ENCODE data around the gene CAAP1.

- no peak for TF ChIP-seq CTCF (conservative IDR thresholded peaks at IDR 0.05; ENCODE audit: low read depth, low read length)
- TF ChIP-seq EZH2phosphoT487 (IDR thresholded peaks at IDR 0.05; ENCODE audit: borderline replicate concordance, low read length) = no peak
- TF ChIP-seq EZH2 (IDR thresholded peaks at IDR 0.05; ENCODE audit: low read length, unreplicated experiment) = no peak
Observed at GRCh38 chr9:26928902-26929495, 36.4 kb upstream of the CAAP1 start.
